ENCODE data around the gene P4HB.

Gene P4HB

GRCh38 chr17:81851423-81851822 lies 8.9 kb downstream of the P4HB start:
- no peak for TF ChIP-seq FOXM1 (IDR thresholded peaks at IDR 0.05; ENCODE audit: borderline replicate concordance)
- TF ChIP-seq PKNOX1 (IDR thresholded peaks at IDR 0.05), result no peak
- no peak for TF ChIP-seq NFRKB (IDR thresholded peaks at IDR 0.05)
- no peak for TF ChIP-seq FOXK2 (IDR thresholded peaks at IDR 0.05)
- TF ChIP-seq BHLHE40 (IDR thresholded peaks at IDR 0.05; ENCODE audit: borderline replicate concordance), result no peak
- no peak for TF ChIP-seq ZNF384 (IDR thresholded peaks at IDR 0.05)
- TF ChIP-seq SUZ12 (IDR thresholded peaks at IDR 0.05), result no peak
- no peak for TF ChIP-seq ARNT (IDR thresholded peaks at IDR 0.05)
- TF ChIP-seq HDGF (IDR thresholded peaks at IDR 0.05; ENCODE audit: borderline replicate concordance), result no peak
- TF ChIP-seq L3MBTL2 (conservative IDR thresholded peaks at IDR 0.05), result no peak
- no peak for TF ChIP-seq SP1 (IDR thresholded peaks at IDR 0.05)
- no peak for TF ChIP-seq TARDBP (IDR thresholded peaks at IDR 0.05)
- CTCF ChIA-PET, result no interaction called here
- POLR2A ChIA-PET, result interaction anchor here (1.0 to 2.1 kb wide), 6 partner anchors 8 to 18 kb away, joined by 3 to 9 read pairs (median 4); partner anchors contain the start of genes MCRIP1 and P4HB
- no peak for DNase-seq (ENCODE audit: extremely low spot score)

GRCh38 chr17:81849457-81849856 lies 10.9 kb downstream of the P4HB start:
- ChIA-PET CTCF (no interaction called here), POLR2A (interaction anchor here (1.5 kb wide), 1 partner anchor 16 kb away, joined by 4 read pairs; the partner anchor contains the start of gene MCRIP1)
- TF ChIP-seq FOXM1 (IDR thresholded peaks at IDR 0.05; ENCODE audit: borderline replicate concordance) (no peak), LEF1 (IDR thresholded peaks at IDR 0.05; ENCODE audit: borderline replicate concordance) (no peak), PKNOX1 (IDR thresholded peaks at IDR 0.05) (no peak), ZNF384 (IDR thresholded peaks at IDR 0.05) (no peak), BHLHE40 (IDR thresholded peaks at IDR 0.05; ENCODE audit: borderline replicate concordance) (no peak), L3MBTL2 (conservative IDR thresholded peaks at IDR 0.05) (no peak), SUZ12 (IDR thresholded peaks at IDR 0.05) (no peak), ELF4 (IDR thresholded peaks at IDR 0.05) (no peak), FOXK2 (IDR thresholded peaks at IDR 0.05) (no peak), SP1 (IDR thresholded peaks at IDR 0.05) (no peak), CTBP1 (IDR thresholded peaks at IDR 0.05; ENCODE audit: borderline replicate concordance) (no peak), ARNT (IDR thresholded peaks at IDR 0.05) (no peak), NFRKB (IDR thresholded peaks at IDR 0.05) (no peak), FOXA1 (IDR thresholded peaks at IDR 0.05) (no peak), HDGF (IDR thresholded peaks at IDR 0.05; ENCODE audit: borderline replicate concordance) (no peak), TARDBP (IDR thresholded peaks at IDR 0.05) (no peak)
- no peak for DNase-seq (ENCODE audit: extremely low spot score)

DNA sequence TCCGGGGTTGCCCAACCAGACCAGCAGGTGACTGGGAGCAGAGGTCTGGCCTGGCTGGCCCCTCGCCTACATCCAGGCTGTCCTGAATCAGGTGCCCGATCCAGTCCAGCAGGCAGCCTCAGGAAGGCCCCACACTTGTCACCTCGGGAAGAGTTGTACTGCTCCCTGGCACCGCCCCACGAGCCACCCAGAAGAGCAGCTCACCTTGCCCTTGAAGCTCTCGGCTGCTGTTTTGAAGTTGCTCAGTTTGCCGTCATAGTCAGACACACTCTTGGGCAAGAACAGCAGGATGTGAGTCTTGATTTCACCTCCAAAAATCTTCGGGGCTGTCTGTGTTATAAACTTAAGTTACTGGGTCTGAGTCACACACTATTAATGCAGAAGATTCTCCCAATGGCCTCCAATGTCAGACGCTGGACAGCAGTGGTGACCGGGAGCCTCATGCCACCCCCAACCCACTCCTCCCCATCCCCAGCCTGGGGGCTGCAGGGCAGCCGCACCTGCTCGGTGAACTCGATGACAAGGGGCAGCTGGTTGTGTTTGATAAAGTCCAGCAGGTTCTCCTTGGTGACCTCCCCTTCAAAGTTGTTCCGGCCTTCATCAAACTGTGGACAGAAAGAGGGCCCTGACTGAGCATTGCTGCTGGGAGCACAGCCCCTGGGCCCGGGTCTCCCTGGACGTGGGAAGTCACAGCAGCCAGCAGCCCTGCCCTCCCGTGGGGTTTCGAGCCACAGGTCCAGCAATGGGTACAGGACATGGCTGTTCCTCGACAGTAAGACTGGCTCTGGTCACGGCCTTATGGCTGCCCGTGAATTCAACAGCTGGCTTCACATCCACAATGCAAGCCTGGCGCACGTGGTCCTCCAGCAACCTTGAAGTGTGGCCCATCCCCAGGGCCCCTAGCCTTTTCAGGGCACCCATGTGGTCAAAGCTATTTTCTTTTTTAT lies 13.3 kb downstream of the P4HB start:
- TF ChIP-seq FOXM1 (IDR thresholded peaks at IDR 0.05; ENCODE audit: borderline replicate concordance) (no peak), CTBP1 (IDR thresholded peaks at IDR 0.05; ENCODE audit: borderline replicate concordance) (no peak), NFRKB (IDR thresholded peaks at IDR 0.05) (no peak), ELF4 (IDR thresholded peaks at IDR 0.05) (no peak), SUZ12 (IDR thresholded peaks at IDR 0.05) (no peak), FOXA1 (IDR thresholded peaks at IDR 0.05) (no peak)
- ChIA-PET CTCF (no interaction called here), POLR2A (interaction anchor here (0.8 kb wide), 1 partner anchor 14 kb away, joined by 4 read pairs; the partner anchor contains the start of gene MCRIP1)
- DNase-seq (ENCODE audit: extremely low spot score), result no peak

- TF ChIP-seq SUZ12 (IDR thresholded peaks at IDR 0.05) (no peak), NFRKB (IDR thresholded peaks at IDR 0.05) (no peak), FOXM1 (IDR thresholded peaks at IDR 0.05; ENCODE audit: borderline replicate concordance) (no peak), LEF1 (IDR thresholded peaks at IDR 0.05; ENCODE audit: borderline replicate concordance) (no peak), ARNT (IDR thresholded peaks at IDR 0.05) (no peak), HDGF (IDR thresholded peaks at IDR 0.05; ENCODE audit: borderline replicate concordance) (no peak), BHLHE40 (IDR thresholded peaks at IDR 0.05; ENCODE audit: borderline replicate concordance) (no peak), PKNOX1 (IDR thresholded peaks at IDR 0.05) (no peak), FOXA1 (IDR thresholded peaks at IDR 0.05) (no peak), FOXK2 (IDR thresholded peaks at IDR 0.05) (no peak), ELF4 (IDR thresholded peaks at IDR 0.05) (no peak), CTBP1 (IDR thresholded peaks at IDR 0.05; ENCODE audit: borderline replicate concordance) (no peak), TARDBP (IDR thresholded peaks at IDR 0.05) (no peak), SP1 (IDR thresholded peaks at IDR 0.05) (no peak), L3MBTL2 (conservative IDR thresholded peaks at IDR 0.05) (no peak), ZNF384 (IDR thresholded peaks at IDR 0.05) (no peak)
- POLR2A ChIA-PET, result interaction anchor here (1.2 kb wide), 1 partner anchor 13 kb away, joined by 6 read pairs; the partner anchor contains the start of gene MCRIP1
- no peak for DNase-seq (ENCODE audit: extremely low spot score)
- CTCF ChIA-PET, result no interaction called here
Measured at GRCh38 chr17:81845881-81846742, 14.2 kb downstream of the P4HB start.

DNA sequence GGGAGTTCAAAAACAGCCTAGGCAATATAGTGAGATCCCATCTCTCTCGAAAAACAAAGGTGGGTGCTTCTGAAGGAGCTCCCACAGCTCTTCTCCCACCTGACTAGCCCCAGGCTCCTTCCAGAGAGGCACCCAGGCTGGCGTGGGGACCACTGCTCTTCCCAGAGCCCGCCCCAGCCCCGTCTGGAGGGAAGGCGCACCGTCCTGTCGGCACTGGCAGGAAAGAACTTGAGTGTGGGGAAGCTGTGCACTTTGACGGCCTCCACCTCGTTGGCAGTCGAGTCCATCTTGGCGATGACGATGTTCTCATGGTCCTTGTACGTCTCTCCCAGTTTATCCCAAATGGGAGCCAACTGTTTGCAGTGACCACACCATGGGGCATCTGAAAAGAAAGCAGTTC lies 15.0 kb downstream of the P4HB start:
- ChIA-PET POLR2A (interaction anchor here (1.2 kb wide), 1 partner anchor 12 kb away, joined by 6 read pairs; the partner anchor contains the start of gene MCRIP1), CTCF (no interaction called here)
- no peak for DNase-seq (ENCODE audit: extremely low spot score)
- TF ChIP-seq NFRKB (IDR thresholded peaks at IDR 0.05) (no peak), CTBP1 (IDR thresholded peaks at IDR 0.05; ENCODE audit: borderline replicate concordance) (no peak), SUZ12 (IDR thresholded peaks at IDR 0.05) (no peak), ELF4 (IDR thresholded peaks at IDR 0.05) (no peak), LEF1 (IDR thresholded peaks at IDR 0.05; ENCODE audit: borderline replicate concordance) (no peak), L3MBTL2 (conservative IDR thresholded peaks at IDR 0.05) (no peak), ARNT (IDR thresholded peaks at IDR 0.05) (no peak), FOXK2 (IDR thresholded peaks at IDR 0.05) (no peak), ZNF384 (IDR thresholded peaks at IDR 0.05) (no peak), HDGF (IDR thresholded peaks at IDR 0.05; ENCODE audit: borderline replicate concordance) (no peak), FOXA1 (IDR thresholded peaks at IDR 0.05) (no peak), BHLHE40 (IDR thresholded peaks at IDR 0.05; ENCODE audit: borderline replicate concordance) (no peak), FOXM1 (IDR thresholded peaks at IDR 0.05; ENCODE audit: borderline replicate concordance) (no peak), TARDBP (IDR thresholded peaks at IDR 0.05) (no peak), PKNOX1 (IDR thresholded peaks at IDR 0.05) (no peak), SP1 (IDR thresholded peaks at IDR 0.05) (no peak)
